Omental fat pad (tissue), 4 donors: ENCODE data around the gene MEGF10. TPM values are rescaled to one million over a fixed set of nuclear protein-coding genes. Genes with fewer than 3 reads are reported as not detected.

Source experiments
- ATAC-seq: fragments of 150-250 bp; one replicate; pipeline ENCODE4 v1.9.1; 2016; ENCODE audit warnings: mild to moderate bottlenecking, moderate library complexity; ENCODE audit not compliant: low FRiP score
- DNase-seq: peaks from one replicate; pipeline ENCODE4 v3.0.0-alpha.2; 2019; ENCODE audit warnings: low spot score
- CTCF ChIP-seq, 3 donors: fragments of 450-650 bp; IDR thresholded peaks; one replicate each; pipeline ENCODE4 v1.5.1; 2016 to 2017; ENCODE audit warnings: antibody characterized with exemption in 3 of 3, mild to moderate bottlenecking in 3 of 3, moderate library complexity in 2 of 3
- small RNA-seq: library from RNA; depleted of rRNA; stranded (forward); fragments of <200 nt; gene quantifications from one replicate; pipeline ENCODE3, GENCODE V24; 2016
- total RNA-seq, 4 donors: library from RNA; depleted of rRNA; stranded (reverse); fragments of >200 nt; gene quantifications; one replicate each; pipeline ENCODE4 v1.1.0, GENCODE V29; 2016

MEGF10 gene
- total RNA-seq, 4 donors from 2014 or later = 0.13 to 0.74 (median 0.42) TPM

- no peak for TF ChIP-seq CTCF (IDR thresholded peaks at IDR 0.05)
- no peak for ATAC-seq
These were observed 215.3 kb downstream of the MEGF10 start for GRCh38 chr5:127505905-127506304.

GRCh38 chr5:127506616-127507015 is 216.0 kb downstream of the MEGF10 start:
- ATAC-seq (no peak), DNase-seq (no peak)
- no peak for TF ChIP-seq CTCF (IDR thresholded peaks at IDR 0.05)

More at GRCh38 chr5:127505905-127506304, 215.3 kb downstream of the MEGF10 start:
- no peak for DNase-seq

GRCh38 chr5:127508644-127509373 is 218.2 kb downstream of the MEGF10 start:
- DNase-seq (no peak), ATAC-seq (no peak)
- TF ChIP-seq CTCF (IDR thresholded peaks at IDR 0.05) = no peak

Small RNA genes lying within 50 kb of the gene (small RNA-seq; reads per million reads assigned to genes)
- gene AC010424.1 = not detected

Other genes starting within 250 kb of the MEGF10 start
- gene C5orf63, start 217.3 kb upstream of the MEGF10 start, total RNA-seq = 1 to 10 TPM; 1.8 to 6.5 (median 4.7) TPM
- 10 to 100 TPM; 31.2 to 41.8 (median 34.1) TPM for gene PRRC1, start 226.8 kb downstream of the MEGF10 start, total RNA-seq